B cell (primary cell): ENCODE measurements around the gene RPTOR. TPM values are rescaled to one million over a fixed set of nuclear protein-coding genes. Genes with fewer than 3 reads are reported as not detected.

Experiments
- ATAC-seq: fragments of 200-7000 bp; cut with Tn5 transposase; one replicate; pipeline ENCODE4 v1.10.0; 2021; ENCODE audit warnings: low read depth, mild to moderate bottlenecking, moderate number of reproducible peaks, moderate library complexity
- CTCF ChIA-PET: fragments of 350-600 bp; sonication (Branson Sonifier 250); formaldehyde crosslinking; loops from one replicate; lab custom pipeline; 2021; ENCODE audit warnings: antibody characterized with exemption, inconsistent platforms; lab: Charles Lee
- POLR2A ChIA-PET: fragments of 350-600 bp; sonication (Branson Sonifier 250); formaldehyde crosslinking; loops from one replicate; lab custom pipeline; 2021; ENCODE audit warnings: antibody characterized with exemption; lab: Charles Lee
- DNase-seq: peaks from one replicate; pipeline ENCODE4 v3.0.0; 2013
- H2AFZ ChIP-seq: 2 replicates; pipeline ENCODE4 v1.6.1; 2012; ENCODE audit warnings: mild to moderate bottlenecking, low read depth, low read length; ENCODE audit not compliant: insufficient read depth, poor library complexity, severe bottlenecking
- H3K27ac ChIP-seq, 2 donors: 1 replicate in 1 of 2; 2 replicates in 1 of 2; pipeline ENCODE4 v1.5.1; 2012 to 2013; ENCODE audit warnings: low read length in 2 of 2, mild to moderate bottlenecking in 2 of 2, moderate library complexity in 1 of 2
- H3K27me3 ChIP-seq, 4 experiments: fragments of 200-600 bp in 1 of 4; sonication (generic) in 1 of 4; replicated peaks in 1 of 4; 1 replicate in 2 of 4; 2 replicates in 2 of 4; pipeline versions ENCODE4 v1.6.1 to v1.7.0; 2013 to 2016; ENCODE audit warnings: low read length in 3 of 4, mild to moderate bottlenecking in 2 of 4, mixed read lengths in 1 of 4, moderate library complexity in 1 of 4; ENCODE audit not compliant: insufficient read depth in 4 of 4, control insufficient read depth in 3 of 4; ENCODE audit errors: control extremely low read depth in 1 of 4
- H3K36me3 ChIP-seq, 2 experiments: replicated peaks in 1 of 2; 1 replicate in 1 of 2; 2 replicates in 1 of 2; pipeline versions ENCODE4 v1.6.1 to v1.7.1; 2013; ENCODE audit warnings: low read length in 1 of 2; ENCODE audit not compliant: insufficient read depth in 2 of 2, control insufficient read depth in 1 of 2; ENCODE audit errors: control extremely low read depth in 1 of 2, extremely low read depth in 1 of 2
- H3K4me1 ChIP-seq, 2 donors: fragments of 200-600 bp in 1 of 2; sonication (generic) in 1 of 2; 1 replicate in 1 of 2; 2 replicates in 1 of 2; pipeline versions ENCODE4 v1.5.1 to v1.6.1; 2013 to 2017; ENCODE audit warnings: low read length in 2 of 2; ENCODE audit not compliant: control insufficient read depth in 2 of 2, insufficient read depth in 2 of 2
- H3K4me2 ChIP-seq: replicated peaks from 2 replicates; pipeline ENCODE3; 2012; ENCODE audit warnings: mild to moderate bottlenecking, low read depth, low read length; ENCODE audit not compliant: poor library complexity, severe bottlenecking
- H3K4me3 ChIP-seq, 5 experiments: fragments of 200-600 bp in 1 of 5; sonication (generic) in 1 of 5; 1 replicate in 3 of 5; 2 replicates in 2 of 5; pipeline versions ENCODE4 v1.5.1 to v1.7.0; 2011 to 2016; ENCODE audit warnings: low read length in 4 of 5, mild to moderate bottlenecking in 4 of 5, low read depth in 2 of 5, control low read depth in 1 of 5, moderate library complexity in 1 of 5; ENCODE audit not compliant: insufficient read depth in 1 of 5; ENCODE audit errors: control extremely low read depth in 1 of 5, extremely low read depth in 1 of 5
- H3K79me2 ChIP-seq: fragments of 200-600 bp; sonication (generic); one replicate; pipeline ENCODE4 v1.6.0; 2016; ENCODE audit warnings: low read length; ENCODE audit not compliant: control insufficient read depth, insufficient read depth
- H3K9ac ChIP-seq: fragments of 200-600 bp; sonication (generic); 2 replicates; pipeline ENCODE4 v1.6.1; 2017; ENCODE audit warnings: mild to moderate bottlenecking, low read length, moderate library complexity
- H3K9me3 ChIP-seq, 3 donors: one replicate each; pipeline versions ENCODE4 v1.6.1 to v1.7.1; 2013; ENCODE audit warnings: low read length in 2 of 3; ENCODE audit not compliant: control insufficient read depth in 2 of 3, insufficient read depth in 1 of 3; ENCODE audit errors: control extremely low read depth in 1 of 3
- H4K20me1 ChIP-seq: 2 replicates; pipeline ENCODE4 v1.6.0; 2012; ENCODE audit warnings: mild to moderate bottlenecking, low read length; ENCODE audit not compliant: insufficient read depth, control insufficient read depth, poor library complexity, severe bottlenecking
- H3K27ac Mint-ChIP-seq: one replicate; pipeline ENCODE4 v1.8.0; 2021; ENCODE audit warnings: mixed read lengths
- H3K27me3 Mint-ChIP-seq: one replicate; pipeline ENCODE4 v1.8.0; 2021; ENCODE audit warnings: mixed read lengths
- H3K4me1 Mint-ChIP-seq: one replicate; pipeline ENCODE4 v1.8.0; 2021; ENCODE audit warnings: mixed read lengths
- H3K4me3 Mint-ChIP-seq: one replicate; pipeline ENCODE4 v1.8.0; 2021; ENCODE audit warnings: mixed read lengths
- H3K9me3 Mint-ChIP-seq: one replicate; pipeline ENCODE4 v1.8.0; 2022; ENCODE audit warnings: mixed read lengths; ENCODE audit not compliant: insufficient read depth
- EZH2 ChIP-seq: IDR thresholded peaks from 2 replicates; pipeline ENCODE4 v1.6.1; 2012; ENCODE audit warnings: borderline replicate concordance, low read depth, mild to moderate bottlenecking, moderate library complexity, low read length; ENCODE audit not compliant: insufficient read depth, poor library complexity, severe bottlenecking
- WGBS: methylation state at CpG from one replicate; pipeline ENCODE4 v1.1.5; 2013; ENCODE audit warnings: missing lambda C conversion rate; ENCODE audit not compliant: insufficient coverage; 5-methylcytosine and 5-hydroxymethylcytosine counted together
- intact Hi-C: fragments of 100-400 bp; cut with micrococcal nuclease; formaldehyde crosslinking; loops from one replicate; pipeline ENCODE4 v1.10.0; 2022
- polyA plus RNA-seq: library from polyadenylated mRNA; depleted of rRNA; stranded (reverse); fragments of >200 nt; gene quantifications from 2 replicates; pipeline ENCODE4 v1.2.3, GENCODE V29; 2012
- total RNA-seq, 2 donors: library from RNA; stranded (reverse); fragments of 120-200 nt in 1 of 2; gene quantifications; 1 replicate in 1 of 2; 2 replicates in 1 of 2; pipeline versions ENCODE4 v1.2.3 to v1.2.4, GENCODE V29; 2013 to 2022
- TF ChIP-seq, protein P1 (sequence below): fragments of 200-600 bp; IDR thresholded peaks from one replicate; pipeline ENCODE4 v1.8.0; 2022; ENCODE audit warnings: antibody characterized with exemption, mild to moderate bottlenecking

RPTOR gene
- total and polyA plus RNA-seq, 2 donors (not counting 1 experiment from before 2014, with no cell fraction given) = 13.4 to 58.8 TPM

DNA sequence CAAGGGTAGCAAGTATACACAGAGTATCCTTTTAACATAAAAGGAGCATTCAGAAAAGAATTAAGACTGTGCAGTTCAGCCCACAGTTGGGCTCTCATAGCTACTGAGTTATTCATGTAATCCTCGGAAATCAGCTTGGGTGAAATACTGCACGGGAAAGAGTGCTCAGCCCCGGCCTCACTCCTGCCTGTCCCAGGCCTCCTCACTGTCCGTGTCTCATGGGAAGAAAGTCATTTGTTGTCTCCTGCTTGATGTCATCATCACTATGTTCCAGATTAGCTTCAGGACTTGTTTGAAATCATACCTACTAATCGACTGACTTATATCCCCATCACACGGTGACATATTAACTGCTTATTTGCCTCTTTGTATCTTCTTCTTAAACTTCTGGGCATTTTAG, 223.8 kb downstream of the RPTOR start:
- DNase-seq (no peak), ATAC-seq (no peak)
- Histone ChIP-seq H4K20me1 (no peaks in the 10 kb centered on the region), H3K79me2 (peaks cover 11% of the 10 kb centered on the region), H3K9ac (no peak overlapping the region), H3K4me3 (no peak overlapping the region), H3K36me3 (peaks cover 0 to 11% of the 10 kb centered on the region in 2 experiments), H3K27me3 (no peaks in the 10 kb centered on the region), H3K9me3 (no peaks in the 10 kb centered on the region), H3K27ac (no peak overlapping the region), H2AFZ (no peak overlapping the region), H3K4me1 (peaks cover 17 to 23% of the 10 kb centered on the region in 2 donors), H3K4me2 (no peak overlapping the region)
- no peak for TF ChIP-seq EZH2
- TF ChIP-seq, protein P1, sequence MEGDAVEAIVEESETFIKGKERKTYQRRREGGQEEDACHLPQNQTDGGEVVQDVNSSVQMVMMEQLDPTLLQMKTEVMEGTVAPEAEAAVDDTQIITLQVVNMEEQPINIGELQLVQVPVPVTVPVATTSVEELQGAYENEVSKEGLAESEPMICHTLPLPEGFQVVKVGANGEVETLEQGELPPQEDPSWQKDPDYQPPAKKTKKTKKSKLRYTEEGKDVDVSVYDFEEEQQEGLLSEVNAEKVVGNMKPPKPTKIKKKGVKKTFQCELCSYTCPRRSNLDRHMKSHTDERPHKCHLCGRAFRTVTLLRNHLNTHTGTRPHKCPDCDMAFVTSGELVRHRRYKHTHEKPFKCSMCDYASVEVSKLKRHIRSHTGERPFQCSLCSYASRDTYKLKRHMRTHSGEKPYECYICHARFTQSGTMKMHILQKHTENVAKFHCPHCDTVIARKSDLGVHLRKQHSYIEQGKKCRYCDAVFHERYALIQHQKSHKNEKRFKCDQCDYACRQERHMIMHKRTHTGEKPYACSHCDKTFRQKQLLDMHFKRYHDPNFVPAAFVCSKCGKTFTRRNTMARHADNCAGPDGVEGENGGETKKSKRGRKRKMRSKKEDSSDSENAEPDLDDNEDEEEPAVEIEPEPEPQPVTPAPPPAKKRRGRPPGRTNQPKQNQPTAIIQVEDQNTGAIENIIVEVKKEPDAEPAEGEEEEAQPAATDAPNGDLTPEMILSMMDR = no peak
- no peak overlapping the region for H3K27ac Mint-ChIP-seq
- WGBS = 78% methylated on average over 5 of the region's 6 CpGs
- ChIA-PET CTCF (interaction anchor here (1.0 kb wide), 1 partner anchor 31 kb away, joined by 3 read pairs; no protein-coding TSS in a partner anchor), POLR2A (no interaction called here)
- H3K4me3 Mint-ChIP-seq = no peak overlapping the region
- no peaks in the 10 kb centered on the region for H3K27me3 Mint-ChIP-seq
- H3K4me1 Mint-ChIP-seq = peaks cover 24% of the 10 kb centered on the region
- intact Hi-C loops = no loop called here
- H3K9me3 Mint-ChIP-seq = no peaks in the 10 kb centered on the region

- no peak for TF ChIP-seq EZH2
- TF ChIP-seq, protein P1 = no peak
- Histone ChIP-seq H3K27me3 (no peaks in the 10 kb centered on the region), H2AFZ (no peak overlapping the region), H3K4me1 (peaks cover 23 to 29% of the 10 kb centered on the region in 2 donors), H3K79me2 (peaks cover 11% of the 10 kb centered on the region), H3K9ac (no peak overlapping the region), H4K20me1 (no peaks in the 10 kb centered on the region), H3K27ac (no peak overlapping the region), H3K36me3 (peaks cover 0 to 11% of the 10 kb centered on the region in 2 experiments), H3K4me3 (no peak overlapping the region), H3K9me3 (no peaks in the 10 kb centered on the region), H3K4me2 (no peak overlapping the region)
- no peak overlapping the region for H3K27ac Mint-ChIP-seq
- no peak overlapping the region for H3K4me3 Mint-ChIP-seq
- ATAC-seq (no peak), DNase-seq (no peak)
- peaks cover 26% of the 10 kb centered on the region for H3K4me1 Mint-ChIP-seq
- H3K27me3 Mint-ChIP-seq = no peaks in the 10 kb centered on the region
- no peaks in the 10 kb centered on the region for H3K9me3 Mint-ChIP-seq
- intact Hi-C loops = no loop called here
- ChIA-PET POLR2A (no interaction called here), CTCF (no interaction called here)
- WGBS = 98% methylated on average over 8 of the region's 10 CpGs
Observed at GRCh38 chr17:80768936-80769335, 224.3 kb downstream of the RPTOR start.
